PC-3 (cell line): ENCODE measurements around the gene TIGD6. TPM values are rescaled to one million over a fixed set of nuclear protein-coding genes. Genes with fewer than 3 reads are reported as not detected.

Experiments
- ATAC-seq: fragments of 200-7000 bp; cut with Tn5 transposase; 2 replicates; pipeline ENCODE4 v1.9.1; 2020; ENCODE audit warnings: mild to moderate bottlenecking, moderate library complexity
- BruUV-seq: library from RNA; stranded (reverse); fragments of 400-500 nt; replicated peaks from 2 replicates; lab custom pipeline; 2021; lab: Mats Ljungman, UMichigan
- CTCF ChIA-PET: fragments of 300-600 bp; sonication (Branson Sonifier 250); formaldehyde crosslinking; loops from one replicate; lab custom pipeline; 2022; ENCODE audit warnings: antibody characterized with exemption; lab: Charles Lee
- POLR2A ChIA-PET: fragments of 300-600 bp; sonication (Branson Sonifier 250); formaldehyde crosslinking; loops from one replicate; lab custom pipeline; 2022; ENCODE audit warnings: antibody characterized with exemption; ENCODE audit not compliant: unreplicated experiment; lab: Charles Lee
- DNase-seq: peaks from one replicate; pipeline ENCODE4 v3.0.0-alpha.2; 2015
- H2AFZ ChIP-seq: fragments of 300-600 bp; sonication (generic); 2 replicates; pipeline ENCODE4 v1.6.0; 2016; ENCODE audit warnings: antibody characterized with exemption, low read length
- H3F3A ChIP-seq: fragments of 300-600 bp; sonication (generic); one replicate; pipeline ENCODE4 v1.6.0; 2017; ENCODE audit warnings: antibody characterized with exemption, low read length, control low read depth, mild to moderate bottlenecking; ENCODE audit not compliant: unreplicated experiment
- H3K27ac ChIP-seq: fragments of 300-600 bp; sonication (generic); 2 replicates; pipeline ENCODE4 v1.5.1; 2016; ENCODE audit warnings: mild to moderate bottlenecking, low read length
- H3K27me3 ChIP-seq: fragments of 300-600 bp; sonication (generic); 2 replicates; pipeline ENCODE4 v1.6.1; 2016; ENCODE audit warnings: low read length, mixed read lengths
- H3K36me3 ChIP-seq: fragments of 300-600 bp; sonication (generic); 2 replicates; pipeline ENCODE4 v1.6.1; 2016; ENCODE audit warnings: low read depth, mixed run types, low read length, mixed read lengths
- H3K4me1 ChIP-seq: fragments of 300-600 bp; sonication (generic); 2 replicates; pipeline ENCODE4 v1.5.1; 2016; ENCODE audit warnings: low read length; ENCODE audit not compliant: insufficient read depth
- H3K4me2 ChIP-seq: fragments of 300-600 bp; sonication (generic); 2 replicates; pipeline ENCODE4 v1.6.0; 2016; ENCODE audit warnings: low read length
- H3K4me3 ChIP-seq: fragments of 300-600 bp; sonication (generic); 2 replicates; pipeline ENCODE4 v1.5.1; 2016; ENCODE audit warnings: mild to moderate bottlenecking, low read length, mixed read lengths
- H3K79me2 ChIP-seq: fragments of 300-600 bp; sonication (generic); 2 replicates; pipeline ENCODE4 v1.6.1; 2017; ENCODE audit warnings: low read length, mixed read lengths
- H3K9ac ChIP-seq: fragments of 300-600 bp; sonication (generic); 2 replicates; pipeline ENCODE4 v1.6.0; 2016; ENCODE audit warnings: mild to moderate bottlenecking, low read length
- H3K9me2 ChIP-seq: fragments of 300-600 bp; sonication (generic); replicated peaks from 2 replicates; pipeline ENCODE4 v1.6.1; 2016; ENCODE audit warnings: mixed run types, low read length, mixed read lengths
- H3K9me3 ChIP-seq: fragments of 300-600 bp; sonication (generic); 2 replicates; pipeline ENCODE4 v1.6.1; 2016; ENCODE audit warnings: low read length, mixed read lengths
- H4K20me1 ChIP-seq: fragments of 300-600 bp; sonication (generic); 2 replicates; pipeline ENCODE4 v1.6.1; 2016; ENCODE audit warnings: low read length, mixed read lengths
- EZH2 ChIP-seq: fragments of 300-600 bp; sonication (generic); IDR thresholded peaks from one replicate; pipeline ENCODE4 v1.6.1; 2017; ENCODE audit warnings: antibody characterized with exemption, mild to moderate bottlenecking, low read length; ENCODE audit not compliant: unreplicated experiment
- EZH2phosphoT487 ChIP-seq: fragments of 300-600 bp; sonication (generic); IDR thresholded peaks from 2 replicates; pipeline ENCODE4 v1.6.1; 2018; ENCODE audit warnings: mild to moderate bottlenecking, antibody characterized with exemption, low read length, borderline replicate concordance
- intact Hi-C: fragments of 100-400 bp; cut with micrococcal nuclease; formaldehyde crosslinking; loops from 2 replicates; pipeline ENCODE4 v1.9.0; 2023
- total RNA-seq: library from RNA; depleted of rRNA; stranded (reverse); fragments of >200 nt; gene quantifications from 2 replicates; pipeline ENCODE4 v1.2.3, GENCODE V29; 2014
- TF ChIP-seq, protein P1 (sequence below): fragments of 300-600 bp; sonication (generic); conservative IDR thresholded peaks from 2 replicates; pipeline ENCODE4 v1.5.1; 2017; ENCODE audit warnings: antibody characterized with exemption, low read depth, mild to moderate bottlenecking, low read length

The TIGD6 gene
- total RNA-seq, 1 experiment from 2014 or later, result 3.8 TPM

- ChIA-PET POLR2A (no interaction called here), CTCF (no interaction called here)
- H3K4me1 ChIP-seq, result peaks cover 29% of the 10 kb centered on the region
- TF ChIP-seq EZH2phosphoT487, result no peak
- TF ChIP-seq, protein P1, sequence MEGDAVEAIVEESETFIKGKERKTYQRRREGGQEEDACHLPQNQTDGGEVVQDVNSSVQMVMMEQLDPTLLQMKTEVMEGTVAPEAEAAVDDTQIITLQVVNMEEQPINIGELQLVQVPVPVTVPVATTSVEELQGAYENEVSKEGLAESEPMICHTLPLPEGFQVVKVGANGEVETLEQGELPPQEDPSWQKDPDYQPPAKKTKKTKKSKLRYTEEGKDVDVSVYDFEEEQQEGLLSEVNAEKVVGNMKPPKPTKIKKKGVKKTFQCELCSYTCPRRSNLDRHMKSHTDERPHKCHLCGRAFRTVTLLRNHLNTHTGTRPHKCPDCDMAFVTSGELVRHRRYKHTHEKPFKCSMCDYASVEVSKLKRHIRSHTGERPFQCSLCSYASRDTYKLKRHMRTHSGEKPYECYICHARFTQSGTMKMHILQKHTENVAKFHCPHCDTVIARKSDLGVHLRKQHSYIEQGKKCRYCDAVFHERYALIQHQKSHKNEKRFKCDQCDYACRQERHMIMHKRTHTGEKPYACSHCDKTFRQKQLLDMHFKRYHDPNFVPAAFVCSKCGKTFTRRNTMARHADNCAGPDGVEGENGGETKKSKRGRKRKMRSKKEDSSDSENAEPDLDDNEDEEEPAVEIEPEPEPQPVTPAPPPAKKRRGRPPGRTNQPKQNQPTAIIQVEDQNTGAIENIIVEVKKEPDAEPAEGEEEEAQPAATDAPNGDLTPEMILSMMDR, result no peak
- no peak for TF ChIP-seq EZH2
- no peaks in the 10 kb centered on the region for H3K27me3 ChIP-seq
- BruUV-seq, result no TSS peak
- H3K36me3 ChIP-seq, result peaks cover 88% of the 10 kb centered on the region
- H3K27ac ChIP-seq, result peak overlapping the region; percentile 19; the same call in 1 of the 2 replicates
- no peaks in the 10 kb centered on the region for H3K9me3 ChIP-seq
- H4K20me1 ChIP-seq, result no peaks in the 10 kb centered on the region
- no peaks in the 10 kb centered on the region for H3K9me2 ChIP-seq
- no peak overlapping the region for H3K4me2 ChIP-seq
- H2AFZ ChIP-seq, result no peak overlapping the region
- no peak overlapping the region for H3K9ac ChIP-seq
- H3K4me3 ChIP-seq, result no peak overlapping the region
- peak; percentile 19 for ATAC-seq
- intact Hi-C loops, result no loop called here
- DNase-seq, result no peak
- H3K79me2 ChIP-seq, result no peaks in the 10 kb centered on the region
- no peaks in the 10 kb centered on the region for H3F3A ChIP-seq
Observed at GRCh38 chr5:150043657-150044328, 43.3 kb upstream of the TIGD6 start.

DNA sequence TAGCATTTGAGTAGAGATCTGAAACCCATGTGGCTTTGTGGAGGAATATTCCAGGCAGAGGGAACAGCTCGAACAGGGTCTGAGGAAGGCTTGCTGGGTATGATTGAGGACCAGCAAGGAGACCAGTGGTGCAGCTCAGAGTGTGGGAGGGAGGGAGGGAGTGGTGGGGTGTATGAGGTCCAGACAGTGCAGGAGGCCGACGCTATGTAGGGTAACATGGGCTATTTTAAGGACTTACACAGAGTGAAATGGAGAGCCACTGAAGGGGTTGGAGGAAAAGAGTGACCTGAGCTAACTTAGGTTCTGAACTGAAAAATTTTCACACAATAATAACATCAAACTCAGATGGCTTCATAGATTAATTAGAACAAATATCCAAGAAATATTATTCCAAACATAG is 42.0 kb upstream of the TIGD6 start:
- Histone ChIP-seq H3K79me2 (peaks cover 4% of the 10 kb centered on the region; the same call in 1 of the 2 replicates), H3K4me3 (no peak overlapping the region), H3F3A (no peaks in the 10 kb centered on the region), H3K9me3 (no peaks in the 10 kb centered on the region), H3K9ac (no peak overlapping the region), H2AFZ (no peak overlapping the region), H3K27me3 (no peaks in the 10 kb centered on the region), H3K36me3 (peaks cover 88% of the 10 kb centered on the region), H4K20me1 (no peaks in the 10 kb centered on the region), H3K27ac (peak overlapping the region; percentile 19), H3K4me2 (no peak overlapping the region), H3K9me2 (no peaks in the 10 kb centered on the region), H3K4me1 (peaks cover 29% of the 10 kb centered on the region)
- CTCF ChIA-PET, result no interaction called here
- no peak for TF ChIP-seq EZH2phosphoT487
- TF ChIP-seq, protein P1, result no peak
- TF ChIP-seq EZH2, result no peak
- intact Hi-C loops, result no loop called here
- POLR2A ChIA-PET, result no interaction called here
- DNase-seq, result no peak
- BruUV-seq, result no TSS peak
- no peak for ATAC-seq

DNA sequence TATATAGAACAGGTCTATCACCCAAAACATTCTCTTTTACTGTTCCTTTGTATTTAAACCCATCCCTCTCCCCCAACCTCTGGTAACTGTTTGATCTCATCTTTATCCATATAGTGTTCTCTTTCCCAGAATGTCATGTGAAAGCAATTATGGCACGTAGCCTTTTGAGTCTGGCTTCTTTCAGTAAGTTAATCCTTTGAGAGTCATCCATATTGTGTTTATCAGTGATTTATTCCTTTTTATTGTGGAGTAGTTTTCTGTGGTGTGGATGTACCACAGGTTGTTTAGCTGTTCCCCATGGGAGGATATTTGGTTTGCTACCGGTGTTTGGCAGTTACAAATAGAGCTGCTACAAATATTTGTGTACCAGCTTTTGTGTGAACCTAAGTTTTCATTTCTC is 38.1 kb upstream of the TIGD6 start:
- ChIA-PET CTCF (no interaction called here), POLR2A (no interaction called here)
- no TSS peak for BruUV-seq
- ATAC-seq, result no peak
- no peaks in the 10 kb centered on the region for H3K9me2 ChIP-seq
- no peak overlapping the region for H2AFZ ChIP-seq
- H3K4me1 ChIP-seq, result peaks cover 33% of the 10 kb centered on the region
- H3K36me3 ChIP-seq, result peaks cover 91% of the 10 kb centered on the region
- no peaks in the 10 kb centered on the region for H3K27me3 ChIP-seq
- H3F3A ChIP-seq, result no peaks in the 10 kb centered on the region
- no peaks in the 10 kb centered on the region for H4K20me1 ChIP-seq
- no peak for DNase-seq
- H3K27ac ChIP-seq, result no peak overlapping the region
- TF ChIP-seq, protein P1, result no peak
- TF ChIP-seq EZH2phosphoT487 (no peak), EZH2 (no peak)
- no peak overlapping the region for H3K9ac ChIP-seq
- no peak overlapping the region for H3K4me3 ChIP-seq
- H3K9me3 ChIP-seq, result no peaks in the 10 kb centered on the region
- intact Hi-C loops, result loop anchor here (5.0 kb wide), 1 partner anchor 36 kb away; the partner anchor contains the start of genes HMGXB3 and TIGD6
- H3K79me2 ChIP-seq, result peaks cover 4% of the 10 kb centered on the region; the same call in 1 of the 2 replicates
- no peak overlapping the region for H3K4me2 ChIP-seq
